NCI-H2107 treated with DMSO at 0.1 percent for 48 hours (cell line): ENCODE results near the gene PEF1.
A peak's percentile ranks its signal among the peaks of the same experiment; 100 is the strongest.

Experiments used
- DNase-seq: peaks from one replicate; lab custom pipeline; 2025; ENCODE audit not compliant: unreplicated experiment; lab: John Stamatoyannopoulos, UW

PEF1 gene

GRCh38 chr1:31644560-31645273, at the start of gene PEF1:
TSS of gene PEF1 (minus strand) at chr1:31644876. CDS start at chr1:31644864, 12 bp downstream.
- DNase-seq = peak; percentile 99

DNA sequence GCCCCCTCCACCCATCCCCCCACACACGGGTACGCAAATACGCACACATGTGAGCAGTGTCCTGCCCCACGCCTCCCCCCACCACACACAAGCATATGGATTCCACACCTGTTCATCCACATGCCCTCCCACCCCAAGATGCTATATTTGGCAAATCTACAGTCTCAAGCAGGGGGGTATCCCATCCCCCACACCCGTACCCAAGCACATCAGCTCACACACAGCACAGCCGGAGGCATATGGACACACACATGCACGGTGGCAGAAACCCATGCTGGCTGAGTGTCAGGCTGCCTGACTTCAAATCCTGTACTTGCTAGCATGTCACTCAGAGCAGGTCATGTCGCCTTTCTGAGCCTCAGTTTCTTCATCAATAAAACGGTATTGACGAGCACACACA, 48.6 kb upstream of the PEF1 start:
- DNase-seq = no peak

DNA sequence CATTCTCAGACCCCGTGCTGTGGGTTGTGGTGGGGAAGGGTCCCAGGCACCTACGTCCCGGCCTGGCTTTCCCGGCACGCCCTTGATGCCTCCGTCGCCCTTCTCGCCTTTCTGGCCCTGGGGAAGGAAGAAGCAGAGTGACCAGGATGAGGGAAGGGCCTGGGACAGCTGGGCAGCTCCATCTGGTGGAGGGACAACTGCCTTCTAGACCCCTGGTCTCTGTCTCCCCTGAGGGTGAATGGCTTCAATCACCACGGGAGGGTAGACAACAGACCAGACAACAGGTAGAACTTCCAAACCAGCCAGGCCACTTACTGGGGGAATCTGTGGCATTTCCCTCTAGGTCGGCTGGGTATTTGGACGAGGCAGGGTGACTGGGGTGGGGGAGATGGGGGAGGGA, 47.3 kb upstream of the PEF1 start:
- no peak for DNase-seq

GRCh38 chr1:31691446-31691845, 46.8 kb upstream of the PEF1 start:
- DNase-seq = no peak

DNA sequence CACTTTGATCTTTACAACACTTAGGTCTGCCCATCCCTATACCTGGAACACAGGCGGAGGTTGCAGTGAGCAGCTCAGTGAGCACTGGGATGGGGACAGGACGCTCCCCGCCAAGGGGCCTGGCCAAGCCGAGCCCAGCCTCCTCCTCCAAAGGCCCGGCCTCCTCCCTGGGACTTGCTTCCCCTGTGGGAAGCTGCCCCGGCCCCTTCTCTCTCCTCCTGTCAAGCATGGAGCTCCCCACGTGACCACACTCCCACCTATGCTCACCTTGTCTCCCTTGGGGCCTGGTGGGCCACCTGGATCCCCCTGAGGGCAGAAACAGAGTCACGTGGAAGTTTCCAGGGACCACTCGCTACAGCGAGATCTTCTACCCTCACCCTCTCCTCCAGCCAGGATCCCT, 46.2 kb upstream of the PEF1 start:
- no peak for DNase-seq

DNA sequence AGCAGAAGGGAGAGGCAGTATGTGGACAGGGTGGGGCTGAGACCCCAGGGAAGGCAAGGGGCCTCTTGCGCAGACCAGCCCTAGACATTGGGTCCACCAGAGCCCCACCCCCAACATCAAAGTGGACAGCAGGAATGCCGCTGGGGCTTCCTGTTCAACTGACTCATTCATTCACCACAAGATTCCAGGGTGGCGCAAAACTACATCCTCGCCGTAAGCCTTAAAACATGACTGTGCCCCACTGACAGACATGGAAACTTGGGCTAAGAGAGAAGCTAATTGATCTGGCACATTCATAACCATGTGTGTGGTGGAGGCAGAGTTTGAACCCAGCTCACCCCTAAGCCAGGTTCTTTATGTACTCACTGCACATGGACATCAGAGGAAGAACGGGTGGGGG, 45.2 kb upstream of the PEF1 start:
- DNase-seq = no peak

DNA sequence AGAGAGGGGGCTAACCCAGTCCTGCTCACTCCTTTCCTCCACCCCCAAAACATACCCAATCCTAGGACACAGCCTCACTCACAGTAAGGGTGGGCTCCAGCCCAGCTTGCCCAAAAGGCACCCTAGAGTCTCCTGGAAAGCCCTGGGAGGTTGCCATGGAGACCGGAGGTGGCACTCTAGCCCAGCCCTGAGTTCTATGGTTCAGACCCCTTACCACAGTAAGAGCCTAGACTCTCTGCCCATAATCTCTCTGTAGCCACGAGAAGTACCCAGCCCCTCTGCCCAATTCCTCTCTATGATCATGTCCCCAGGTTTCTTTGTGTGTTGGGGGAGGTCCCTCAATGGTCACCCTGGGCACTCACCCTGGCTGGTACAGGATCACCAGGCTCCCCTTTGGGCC, 44.7 kb upstream of the PEF1 start:
- no peak for DNase-seq

GRCh38 chr1:31688233-31688918, 43.7 kb upstream of the PEF1 start:
- DNase-seq = no peak

GRCh38 chr1:31687601-31688000, 42.9 kb upstream of the PEF1 start:
- no peak for DNase-seq

- no peak for DNase-seq
Measured at GRCh38 chr1:31685795-31686194, 41.1 kb upstream of the PEF1 start.

DNA sequence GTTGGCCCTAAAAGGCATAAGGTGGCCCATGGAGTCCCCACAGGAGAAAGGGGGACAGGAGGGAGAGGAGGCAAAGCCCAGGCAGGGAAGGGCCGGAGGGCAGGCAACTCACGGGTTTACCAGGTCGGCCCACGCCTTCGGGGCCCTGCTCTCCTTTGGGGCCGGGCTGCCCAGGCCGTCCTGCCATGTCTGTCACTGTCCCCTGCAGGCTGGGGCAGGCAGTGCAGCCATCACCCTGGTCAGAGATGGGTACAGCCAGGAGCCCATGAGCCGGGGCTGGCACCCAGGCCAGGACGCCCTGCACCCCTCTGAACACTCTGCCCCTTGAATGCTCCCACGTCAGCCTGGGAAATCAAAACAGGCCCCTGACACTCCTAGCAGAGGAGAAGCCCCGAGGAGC, 39.3 kb upstream of the PEF1 start:
- no peak for DNase-seq

GRCh38 chr1:31681415-31681814, 36.7 kb upstream of the PEF1 start:
- no peak for DNase-seq

DNA sequence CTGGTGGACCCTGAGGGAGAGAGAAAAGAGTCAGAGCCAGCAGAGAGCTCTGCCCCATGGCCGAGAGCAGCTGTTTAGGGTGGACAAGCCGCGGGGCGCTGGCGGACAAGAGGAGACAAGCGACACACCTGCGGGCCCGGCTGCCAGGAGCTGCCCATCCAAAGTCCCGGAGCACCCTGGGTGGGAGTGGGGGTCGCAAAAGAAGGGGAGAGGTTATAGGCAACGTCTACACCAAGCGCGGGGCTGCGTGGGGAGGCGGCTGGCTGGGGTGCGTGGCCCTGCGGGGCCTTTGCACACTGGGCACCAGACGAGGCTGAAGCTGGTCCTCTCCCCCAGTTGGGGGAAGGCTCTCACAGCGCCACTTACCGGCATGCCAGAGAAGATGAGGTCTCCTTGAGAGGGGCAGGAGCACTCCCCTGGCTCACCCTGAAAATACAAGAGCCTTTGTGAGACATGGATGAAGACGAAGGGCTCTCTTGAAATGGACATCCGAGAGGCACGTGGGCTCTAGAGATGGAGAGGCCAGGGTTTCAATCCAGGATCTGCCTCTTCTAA, 35.1 kb upstream of the PEF1 start:
- no peak for DNase-seq

DNA sequence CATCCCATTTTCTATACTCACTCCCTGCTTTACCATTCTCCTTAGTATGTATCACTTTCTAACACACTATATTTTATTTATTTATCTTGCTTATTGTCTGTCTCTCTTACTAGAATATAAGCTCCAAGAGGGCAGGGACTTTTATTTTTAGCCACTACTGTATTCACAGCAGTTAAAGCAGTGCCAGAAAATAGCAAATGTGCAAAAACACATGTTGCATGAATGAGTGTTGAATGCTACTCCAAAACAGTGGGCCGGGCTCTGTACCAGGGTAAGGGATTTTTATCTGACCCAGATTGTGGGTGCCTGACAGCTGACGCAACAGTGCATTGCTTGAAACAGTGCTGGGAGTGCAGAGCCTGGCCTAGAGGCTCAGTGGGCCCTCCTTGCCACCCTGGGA, 34.4 kb upstream of the PEF1 start:
- no peak for DNase-seq

DNA sequence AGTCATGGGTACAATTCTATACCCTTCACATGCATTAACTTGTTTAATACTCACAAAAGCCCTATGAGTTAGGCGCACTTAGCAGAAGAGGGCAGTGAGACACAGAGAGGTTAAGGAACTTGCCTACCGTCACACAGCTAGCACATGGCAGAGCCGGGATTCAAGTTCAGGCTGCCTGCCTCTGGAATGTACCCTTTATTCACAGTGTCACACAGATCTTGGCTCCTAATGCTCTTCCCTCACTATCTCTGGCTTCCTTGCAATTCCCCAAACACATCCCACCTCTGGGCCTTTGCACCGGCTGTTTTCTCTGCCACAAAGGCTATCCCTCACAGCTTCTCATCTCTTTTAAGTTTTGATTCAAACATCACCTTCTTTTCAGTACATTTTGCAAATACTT, 34.0 kb upstream of the PEF1 start:
- no peak for DNase-seq

DNA sequence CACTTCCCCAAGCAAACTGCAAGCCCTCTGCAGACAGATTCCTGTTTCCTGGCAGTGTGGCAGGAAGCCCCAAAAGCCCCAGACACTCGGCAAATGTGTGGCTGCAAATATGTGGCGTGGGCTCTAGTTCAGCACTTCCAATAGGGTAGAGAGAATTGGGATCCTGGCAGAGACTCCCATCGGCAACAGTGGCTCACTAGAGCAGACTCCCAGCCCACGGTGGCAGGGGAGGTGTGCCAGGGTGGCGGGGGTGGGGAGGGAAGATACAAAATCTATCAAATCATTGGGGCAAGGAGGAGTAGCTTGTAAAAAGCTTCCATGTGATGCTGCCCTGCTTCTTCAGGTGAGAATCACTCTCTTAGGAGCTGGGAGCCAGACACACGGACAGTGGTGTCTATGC, 33.3 kb upstream of the PEF1 start:
- no peak for DNase-seq

DNA sequence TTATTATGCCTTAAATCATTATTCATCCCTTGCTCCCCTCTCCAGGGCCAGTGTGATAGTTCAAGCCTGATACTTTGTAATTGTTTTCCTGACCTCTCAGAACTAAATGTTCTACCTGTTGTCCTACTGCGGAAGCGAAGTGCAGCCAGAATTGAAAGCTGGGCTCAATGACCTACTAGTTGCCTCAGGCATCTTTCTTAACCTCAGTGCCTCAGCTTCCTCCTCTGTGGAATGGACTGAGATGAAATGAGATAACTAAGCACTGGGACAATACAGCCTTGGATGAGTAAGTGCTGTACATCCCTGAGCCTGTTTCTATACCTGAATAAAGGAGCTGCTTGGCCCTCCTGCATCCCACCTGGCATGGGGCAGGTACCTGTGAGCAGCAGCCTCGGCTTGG, 32.7 kb upstream of the PEF1 start:
- no peak for DNase-seq

GRCh38 chr1:31675756-31676155, 31.1 kb upstream of the PEF1 start:
- DNase-seq = no peak

DNA sequence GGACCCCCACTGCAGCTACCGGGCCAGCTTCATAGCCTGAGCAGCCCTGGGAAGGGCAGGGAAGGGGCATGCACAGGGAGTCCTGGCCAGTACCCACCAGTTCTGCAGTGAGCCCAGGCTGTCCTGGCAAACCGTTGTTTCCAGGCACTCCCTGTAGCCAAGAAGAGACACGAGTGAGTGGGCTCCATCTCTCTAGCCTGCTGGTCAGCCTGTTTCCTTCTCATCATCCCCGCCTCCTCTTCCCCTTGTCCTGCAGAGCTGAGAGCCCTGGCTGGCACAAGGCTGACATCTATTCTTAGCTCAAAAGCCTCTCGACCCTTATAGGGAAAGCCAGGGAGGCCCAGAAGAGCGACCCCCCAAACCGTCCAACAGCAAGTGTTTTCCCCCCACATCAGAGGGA, 30.5 kb upstream of the PEF1 start:
- no peak for DNase-seq

DNA sequence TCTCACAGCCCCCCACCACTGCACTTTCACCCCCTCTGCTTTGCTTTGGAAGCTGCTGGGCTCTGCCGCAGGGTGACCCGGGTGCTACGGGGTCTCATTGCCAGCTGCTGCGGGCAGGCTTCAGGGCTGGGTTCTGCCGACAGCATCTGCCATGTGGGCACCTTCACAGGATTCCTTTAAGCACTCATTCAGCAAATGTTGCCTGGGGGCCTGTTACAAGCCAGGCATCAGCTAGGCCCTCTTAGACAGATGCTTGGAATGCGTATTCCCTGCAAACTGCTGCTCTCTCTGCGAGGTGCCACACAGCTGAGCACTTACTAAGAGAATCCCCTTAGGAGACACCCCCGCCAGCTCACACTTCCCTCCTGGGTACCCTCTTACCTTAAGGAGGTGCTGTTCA, 29.9 kb upstream of the PEF1 start:
- no peak for DNase-seq

- no peak for DNase-seq
Measured at GRCh38 chr1:31673433-31673832, 28.8 kb upstream of the PEF1 start.

DNA sequence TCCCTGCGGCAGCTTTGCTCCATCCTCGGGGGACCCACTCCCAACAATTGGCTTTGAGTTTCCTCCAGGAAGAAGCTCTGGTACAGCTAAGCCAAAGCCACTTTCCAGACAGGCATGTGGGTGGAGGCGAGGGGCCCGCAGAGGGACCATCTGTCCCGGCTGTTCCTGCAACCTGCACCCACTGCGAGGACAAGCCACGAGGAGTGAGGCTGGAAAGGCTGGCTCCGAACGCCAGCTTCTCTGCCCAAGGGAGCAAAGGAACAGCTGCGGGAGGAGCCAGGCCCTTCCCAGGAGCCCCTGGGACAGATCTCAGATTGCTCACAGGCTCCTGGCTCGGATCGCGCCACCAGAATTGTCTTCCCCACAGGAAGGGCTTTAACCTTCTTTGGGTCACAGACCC, 28.3 kb upstream of the PEF1 start:
- DNase-seq = no peak
